AG04449 (cell line): Measurements from ENCODE around the gene HINT3.

Experiments used
- CTCF ChIA-PET: fragments of 350-600 bp; formaldehyde crosslinking; extraction: SDS; loops from one replicate; lab custom pipeline; 2021; ENCODE audit warnings: antibody characterized with exemption; lab: Yijun Ruan, JAX
- POLR2A ChIA-PET: fragments of 400-600, 350-600 bp; formaldehyde crosslinking; extraction: SDS; loops from one replicate; lab custom pipeline; 2020; ENCODE audit warnings: antibody characterized with exemption, inconsistent platforms; lab: Yijun Ruan, JAX
- DNase-seq: peaks from one replicate; pipeline ENCODE4 v3.0.0-alpha.2; 2010; ENCODE audit warnings: low read depth, low spot score
- H3K4me3 ChIP-seq: 2 replicates; pipeline ENCODE4 v1.5.1; 2011; ENCODE audit warnings: low read depth, mild to moderate bottlenecking, control low read depth, low read length
- TF ChIP-seq, protein P1 (sequence below): IDR thresholded peaks from one replicate; pipeline ENCODE4 v1.5.1; 2011; ENCODE audit warnings: mild to moderate bottlenecking, moderate library complexity, low read length, control low read depth, inconsistent platforms; ENCODE audit not compliant: insufficient read depth; ENCODE audit errors: missing control alignments

Gene HINT3

GRCh38 chr6:125953502-125953875 lies 3.1 kb upstream of the HINT3 start:
- CTCF ChIA-PET, result interaction anchor here (0.7 to 10.2 kb wide), 22 partner anchors 12 to 643 kb away, joined by 3 to 241 read pairs (median 4); partner anchors contain the start of gene NCOA7
- DNase-seq, result no peak
- POLR2A ChIA-PET, result interaction anchor here (0.8 kb wide), 1 partner anchor 118 kb away, joined by 5 read pairs; no protein-coding TSS in a partner anchor
- TF ChIP-seq, protein P1, sequence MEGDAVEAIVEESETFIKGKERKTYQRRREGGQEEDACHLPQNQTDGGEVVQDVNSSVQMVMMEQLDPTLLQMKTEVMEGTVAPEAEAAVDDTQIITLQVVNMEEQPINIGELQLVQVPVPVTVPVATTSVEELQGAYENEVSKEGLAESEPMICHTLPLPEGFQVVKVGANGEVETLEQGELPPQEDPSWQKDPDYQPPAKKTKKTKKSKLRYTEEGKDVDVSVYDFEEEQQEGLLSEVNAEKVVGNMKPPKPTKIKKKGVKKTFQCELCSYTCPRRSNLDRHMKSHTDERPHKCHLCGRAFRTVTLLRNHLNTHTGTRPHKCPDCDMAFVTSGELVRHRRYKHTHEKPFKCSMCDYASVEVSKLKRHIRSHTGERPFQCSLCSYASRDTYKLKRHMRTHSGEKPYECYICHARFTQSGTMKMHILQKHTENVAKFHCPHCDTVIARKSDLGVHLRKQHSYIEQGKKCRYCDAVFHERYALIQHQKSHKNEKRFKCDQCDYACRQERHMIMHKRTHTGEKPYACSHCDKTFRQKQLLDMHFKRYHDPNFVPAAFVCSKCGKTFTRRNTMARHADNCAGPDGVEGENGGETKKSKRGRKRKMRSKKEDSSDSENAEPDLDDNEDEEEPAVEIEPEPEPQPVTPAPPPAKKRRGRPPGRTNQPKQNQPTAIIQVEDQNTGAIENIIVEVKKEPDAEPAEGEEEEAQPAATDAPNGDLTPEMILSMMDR, result no peak
- H3K4me3 ChIP-seq, result no peak overlapping the region

- TF ChIP-seq, protein P1, result no peak
- POLR2A ChIA-PET, result no interaction called here
- no peak for DNase-seq
- no peak overlapping the region for H3K4me3 ChIP-seq
- CTCF ChIA-PET, result interaction anchor here (1.1 to 10.2 kb wide), 11 partner anchors 10 to 645 kb away, joined by 3 to 241 read pairs (median 38); partner anchors contain the start of gene NCOA7
These were observed 1.7 kb upstream of the HINT3 start for GRCh38 chr6:125954735-125955339.

DNA sequence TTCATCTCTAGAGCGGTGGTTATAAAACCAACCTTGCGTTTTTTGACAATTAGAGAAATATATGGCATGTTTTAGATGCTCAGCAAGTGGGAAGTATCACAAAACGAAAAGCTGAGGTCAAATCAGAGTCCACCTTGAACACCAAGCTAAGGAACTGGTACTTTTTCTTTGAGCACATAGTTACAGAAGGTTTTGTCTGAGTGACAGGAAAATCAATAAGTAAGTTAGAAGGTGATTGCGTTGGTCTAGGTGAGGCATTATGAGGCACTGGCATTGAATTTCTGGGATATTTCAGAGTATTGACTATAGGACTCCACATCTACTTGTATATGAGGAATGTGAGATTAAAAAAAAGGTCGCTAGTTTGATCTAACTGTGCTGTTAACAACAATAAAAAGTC lies 597 bp upstream of the HINT3 start:
- ChIA-PET POLR2A (interaction anchor here (0.6 to 1.1 kb wide), 3 partner anchors 42 to 175 kb away, joined by 3 to 4 read pairs (median 4); partner anchors contain the start of gene NCOA7), CTCF (interaction anchor here (0.6 to 10.2 kb wide), 52 partner anchors 9 to 645 kb away, joined by 3 to 241 read pairs (median 5); partner anchors contain the start of genes NCOA7 and TRMT11)
- peak overlapping the region; percentile 91 for H3K4me3 ChIP-seq
- DNase-seq, result no peak
- TF ChIP-seq, protein P1, result no peak

GRCh38 chr6:125957391-125957693 lies 772 bp downstream of the HINT3 start:
- POLR2A ChIA-PET, result interaction anchor here (0.7 to 1.3 kb wide), 4 partner anchors 17 to 656 kb away, joined by 3 to 4 read pairs (median 4); partner anchors contain the start of genes HDDC2 and NCOA7
- CTCF ChIA-PET, result interaction anchor here (0.6 to 10.2 kb wide), 32 partner anchors 8 to 646 kb away, joined by 3 to 241 read pairs (median 6); partner anchors contain the start of genes NCOA7 and TRMT11
- H3K4me3 ChIP-seq, result peak overlapping the region; percentile 91
- TF ChIP-seq, protein P1, result no peak
- DNase-seq, result no peak

DNA sequence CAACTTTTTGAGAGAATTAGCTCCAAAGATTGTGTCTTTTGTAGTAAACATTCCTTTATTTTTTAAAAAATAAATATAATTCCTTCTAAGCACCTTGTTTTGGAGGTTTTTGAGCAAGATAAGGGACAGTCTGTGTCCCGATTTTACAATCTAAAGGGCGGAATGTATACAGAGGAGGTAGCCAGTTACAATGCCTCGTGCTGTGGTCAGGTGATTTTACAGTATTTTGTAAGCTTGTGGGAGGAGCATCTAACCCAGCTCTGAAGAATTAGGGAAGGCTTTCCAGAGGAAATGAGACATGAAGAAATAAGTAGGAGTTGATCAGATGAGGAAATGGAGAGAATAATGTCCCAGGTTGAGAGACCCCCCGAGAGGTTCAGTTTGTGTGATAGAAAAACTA lies 1.3 kb downstream of the HINT3 start:
- TF ChIP-seq, protein P1, result no peak
- ChIA-PET CTCF (interaction anchor here (0.7 to 10.2 kb wide), 18 partner anchors 7 to 647 kb away, joined by 3 to 241 read pairs (median 22); partner anchors contain the start of genes NCOA7 and TRMT11), POLR2A (interaction anchor here (0.9 to 1.3 kb wide), 2 partner anchors 16 to 167 kb away, joined by 3 to 4 read pairs; partner anchors contain the start of gene NCOA7)
- no peak for DNase-seq
- H3K4me3 ChIP-seq, result peak overlapping the region; percentile 91

DNA sequence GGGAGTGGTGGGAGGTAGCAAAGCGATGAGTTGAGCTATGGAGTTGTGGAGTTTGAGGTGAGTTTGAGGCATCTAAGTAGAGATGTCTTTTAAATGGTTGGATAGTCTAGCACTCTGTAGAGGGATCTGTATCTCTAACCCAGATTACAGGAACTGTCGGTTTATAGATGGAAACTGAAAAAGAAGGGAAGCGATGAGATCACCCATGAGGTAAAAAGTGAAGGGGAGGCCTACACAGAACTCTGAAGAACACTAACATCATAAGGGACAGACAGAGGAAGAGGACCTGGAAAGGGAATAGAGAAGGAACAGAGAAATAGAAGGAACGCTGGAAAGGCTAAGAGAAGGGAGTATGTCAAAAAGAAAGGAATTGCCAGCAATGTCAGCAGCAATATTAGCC lies 2.5 kb downstream of the HINT3 start:
- TF ChIP-seq, protein P1, result no peak
- H3K4me3 ChIP-seq, result no peak overlapping the region
- DNase-seq, result no peak
- ChIA-PET CTCF (interaction anchor here (1.0 to 10.2 kb wide), 6 partner anchors 9 to 647 kb away, joined by 3 to 241 read pairs (median 8); partner anchors contain the start of gene NCOA7), POLR2A (no interaction called here)
